HEK293 (cell line): ENCODE results near the gene ARL3.

Source experiments
- AEBP2 ChIP-seq: fragments of 450-650 bp; formaldehyde crosslinking; IDR thresholded peaks from 2 replicates; pipeline ENCODE4 v1.5.1; 2016; ENCODE audit warnings: missing biosample characterization, missing genetic modification characterization, borderline replicate concordance
- BCL11A ChIP-seq: fragments of 450-650 bp; formaldehyde crosslinking; IDR thresholded peaks from 2 replicates; pipeline ENCODE4 v1.5.1; 2016; ENCODE audit warnings: low read depth, missing biosample characterization, missing genetic modification characterization
- GLI2 ChIP-seq: fragments of 450-650 bp; formaldehyde crosslinking; IDR thresholded peaks from 2 replicates; pipeline ENCODE4; 2017; ENCODE audit warnings: missing biosample characterization, missing genetic modification characterization, low read depth, borderline replicate concordance
- GLIS1 ChIP-seq: fragments of 450-650 bp; formaldehyde crosslinking; IDR thresholded peaks from 2 replicates; pipeline ENCODE4 v1.5.1; 2016; ENCODE audit warnings: missing biosample characterization, missing genetic modification characterization
- GLIS2 ChIP-seq: fragments of 450-650 bp; formaldehyde crosslinking; IDR thresholded peaks from 2 replicates; pipeline ENCODE4 v1.5.1; 2016; ENCODE audit warnings: missing biosample characterization, missing genetic modification characterization
- YY1 ChIP-seq: fragments of 450-650 bp; formaldehyde crosslinking; IDR thresholded peaks from 2 replicates; pipeline ENCODE4 v1.5.1; 2018; ENCODE audit warnings: missing biosample characterization, missing genetic modification characterization
- ZBTB20 ChIP-seq: fragments of 450-650 bp; formaldehyde crosslinking; IDR thresholded peaks from 2 replicates; pipeline ENCODE4 v1.5.1; 2016; ENCODE audit warnings: missing biosample characterization, missing genetic modification characterization
- ZBTB6 ChIP-seq: fragments of 450-650 bp; formaldehyde crosslinking; IDR thresholded peaks from 2 replicates; pipeline ENCODE4 v1.5.1; 2017; ENCODE audit warnings: missing biosample characterization, missing genetic modification characterization
- ZBTB8A ChIP-seq: fragments of 450-650 bp; formaldehyde crosslinking; IDR thresholded peaks from 2 replicates; pipeline ENCODE4 v1.5.1; 2016; ENCODE audit warnings: missing biosample characterization, missing genetic modification characterization
- ZFP69B ChIP-seq: fragments of 450-650 bp; formaldehyde crosslinking; IDR thresholded peaks from 2 replicates; pipeline ENCODE4 v1.5.1; 2016; ENCODE audit warnings: missing biosample characterization, missing genetic modification characterization
- ZNF223 ChIP-seq: fragments of 450-650 bp; formaldehyde crosslinking; IDR thresholded peaks from 2 replicates; pipeline ENCODE4 v1.5.1; 2016; ENCODE audit warnings: missing biosample characterization, missing genetic modification characterization
- ZNF391 ChIP-seq: fragments of 450-650 bp; formaldehyde crosslinking; IDR thresholded peaks from 2 replicates; pipeline ENCODE4 v1.5.1; 2016; ENCODE audit warnings: low read depth, missing biosample characterization, missing genetic modification characterization, borderline replicate concordance
- ZNF423 ChIP-seq: fragments of 450-650 bp; formaldehyde crosslinking; IDR thresholded peaks from 2 replicates; pipeline ENCODE4 v1.5.1; 2016; ENCODE audit warnings: missing biosample characterization, missing genetic modification characterization
- ZNF426 ChIP-seq: fragments of 450-650 bp; formaldehyde crosslinking; IDR thresholded peaks from 2 replicates; pipeline ENCODE4 v1.5.1; 2017; ENCODE audit warnings: missing biosample characterization, missing genetic modification characterization, mild to moderate bottlenecking, inconsistent platforms, moderate library complexity
- ZNF514 ChIP-seq: fragments of 450-650 bp; formaldehyde crosslinking; IDR thresholded peaks from 2 replicates; pipeline ENCODE4 v1.5.1; 2016; ENCODE audit warnings: missing biosample characterization, missing genetic modification characterization
- ZNF548 ChIP-seq: fragments of 450-650 bp; formaldehyde crosslinking; IDR thresholded peaks from 2 replicates; pipeline ENCODE4 v1.5.1; 2016; ENCODE audit warnings: missing biosample characterization, missing genetic modification characterization
- ZNF558 ChIP-seq: fragments of 450-650 bp; formaldehyde crosslinking; IDR thresholded peaks from 2 replicates; pipeline ENCODE4 v1.5.1; 2016; ENCODE audit warnings: missing biosample characterization, missing genetic modification characterization
- ZNF560 ChIP-seq: fragments of 450-650 bp; formaldehyde crosslinking; IDR thresholded peaks from 2 replicates; pipeline ENCODE4 v1.5.1; 2017; ENCODE audit warnings: missing biosample characterization, missing genetic modification characterization, borderline replicate concordance
- ZNF585B ChIP-seq: fragments of 450-650 bp; formaldehyde crosslinking; IDR thresholded peaks from 2 replicates; pipeline ENCODE4 v1.5.1; 2016; ENCODE audit warnings: missing biosample characterization, missing genetic modification characterization
- ZNF645 ChIP-seq: fragments of 450-650 bp; formaldehyde crosslinking; IDR thresholded peaks from 2 replicates; pipeline ENCODE4; 2016; ENCODE audit warnings: missing biosample characterization, missing genetic modification characterization
- ZNF658 ChIP-seq: fragments of 450-650 bp; formaldehyde crosslinking; IDR thresholded peaks from 2 replicates; pipeline ENCODE4; 2016; ENCODE audit warnings: missing biosample characterization, missing genetic modification characterization
- ZNF664 ChIP-seq: fragments of 450-650 bp; formaldehyde crosslinking; IDR thresholded peaks from 2 replicates; pipeline ENCODE4 v1.5.1; 2016; ENCODE audit warnings: missing biosample characterization, missing genetic modification characterization
- ZNF670 ChIP-seq: fragments of 450-650 bp; formaldehyde crosslinking; IDR thresholded peaks from 2 replicates; pipeline ENCODE4 v1.5.1; 2016; ENCODE audit warnings: missing biosample characterization, missing genetic modification characterization, low read depth
- ZNF76 ChIP-seq: fragments of 450-650 bp; formaldehyde crosslinking; IDR thresholded peaks from 2 replicates; pipeline ENCODE4; 2016; ENCODE audit warnings: low read depth, missing biosample characterization, missing genetic modification characterization, borderline replicate concordance
- ZNF776 ChIP-seq: fragments of 450-650 bp; formaldehyde crosslinking; IDR thresholded peaks from 2 replicates; pipeline ENCODE4 v1.5.0; 2017; ENCODE audit warnings: missing biosample characterization, missing genetic modification characterization, borderline replicate concordance
- ZNF777 ChIP-seq: fragments of 450-650 bp; formaldehyde crosslinking; IDR thresholded peaks from 2 replicates; pipeline ENCODE4 v1.5.1; 2017; ENCODE audit warnings: missing biosample characterization, missing genetic modification characterization, borderline replicate concordance
- ZNF792 ChIP-seq: fragments of 450-650 bp; formaldehyde crosslinking; IDR thresholded peaks from 2 replicates; pipeline ENCODE4 v1.5.1; 2016; ENCODE audit warnings: missing biosample characterization, missing genetic modification characterization
- ZNF837 ChIP-seq: fragments of 450-650 bp; formaldehyde crosslinking; IDR thresholded peaks from 2 replicates; pipeline ENCODE4 v1.5.1; 2016; ENCODE audit warnings: missing biosample characterization, missing genetic modification characterization
- ZNF843 ChIP-seq: fragments of 450-650 bp; formaldehyde crosslinking; IDR thresholded peaks from 2 replicates; pipeline ENCODE4 v1.5.1; 2016; ENCODE audit warnings: missing biosample characterization, missing genetic modification characterization
- TF ChIP-seq, protein P1 (sequence below): fragments of 450-650 bp; IDR thresholded peaks from 2 replicates; pipeline ENCODE4 v1.5.1; 2018; ENCODE audit warnings: missing biosample characterization, mild to moderate bottlenecking, missing genetic modification characterization
- TF ChIP-seq, protein P2 (sequence below): fragments of 450-650 bp; formaldehyde crosslinking; IDR thresholded peaks from 2 replicates; pipeline ENCODE4 v1.5.1; 2016; ENCODE audit warnings: missing biosample characterization, missing genetic modification characterization
- TF ChIP-seq, protein P3 (sequence below): fragments of 450-650 bp; formaldehyde crosslinking; IDR thresholded peaks from 2 replicates; pipeline ENCODE4 v1.5.1; 2017; ENCODE audit warnings: missing biosample characterization, missing genetic modification characterization

Gene ARL3

GRCh38 chr10:102743588-102744373 is 29.6 kb upstream of the ARL3 start, which contains the start of gene WBP1L (continued):
- no peak for TF ChIP-seq AEBP2 (tag by site-specific recombination)
- TF ChIP-seq, protein P1, sequence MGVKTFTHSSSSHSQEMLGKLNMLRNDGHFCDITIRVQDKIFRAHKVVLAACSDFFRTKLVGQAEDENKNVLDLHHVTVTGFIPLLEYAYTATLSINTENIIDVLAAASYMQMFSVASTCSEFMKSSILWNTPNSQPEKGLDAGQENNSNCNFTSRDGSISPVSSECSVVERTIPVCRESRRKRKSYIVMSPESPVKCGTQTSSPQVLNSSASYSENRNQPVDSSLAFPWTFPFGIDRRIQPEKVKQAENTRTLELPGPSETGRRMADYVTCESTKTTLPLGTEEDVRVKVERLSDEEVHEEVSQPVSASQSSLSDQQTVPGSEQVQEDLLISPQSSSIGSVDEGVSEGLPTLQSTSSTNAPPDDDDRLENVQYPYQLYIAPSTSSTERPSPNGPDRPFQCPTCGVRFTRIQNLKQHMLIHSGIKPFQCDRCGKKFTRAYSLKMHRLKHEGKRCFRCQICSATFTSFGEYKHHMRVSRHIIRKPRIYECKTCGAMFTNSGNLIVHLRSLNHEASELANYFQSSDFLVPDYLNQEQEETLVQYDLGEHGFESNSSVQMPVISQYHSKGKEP (tag by site-specific recombination), result no peak
- TF ChIP-seq BCL11A, result no peak
- no peak for TF ChIP-seq ZNF792 (tag by site-specific recombination)
- TF ChIP-seq GLIS1 (tag by site-specific recombination), result no peak
- peak; percentile 58 for TF ChIP-seq ZBTB20 (tag by site-specific recombination)
- no peak for TF ChIP-seq ZNF645 (tag by site-specific recombination)
- peak; percentile 92 for TF ChIP-seq YY1 (tag by site-specific recombination)
- TF ChIP-seq, protein P2, sequence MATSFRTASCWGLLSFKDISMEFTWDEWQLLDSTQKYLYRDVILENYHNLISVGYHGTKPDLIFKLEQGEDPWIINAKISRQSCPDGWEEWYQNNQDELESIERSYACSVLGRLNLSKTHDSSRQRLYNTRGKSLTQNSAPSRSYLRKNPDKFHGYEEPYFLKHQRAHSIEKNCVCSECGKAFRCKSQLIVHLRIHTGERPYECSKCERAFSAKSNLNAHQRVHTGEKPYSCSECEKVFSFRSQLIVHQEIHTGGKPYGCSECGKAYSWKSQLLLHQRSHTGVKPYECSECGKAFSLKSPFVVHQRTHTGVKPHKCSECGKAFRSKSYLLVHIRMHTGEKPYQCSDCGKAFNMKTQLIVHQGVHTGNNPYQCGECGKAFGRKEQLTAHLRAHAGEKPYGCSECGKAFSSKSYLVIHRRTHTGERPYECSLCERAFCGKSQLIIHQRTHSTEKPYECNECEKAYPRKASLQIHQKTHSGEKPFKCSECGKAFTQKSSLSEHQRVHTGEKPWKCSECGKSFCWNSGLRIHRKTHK (tag by site-specific recombination), result no peak
- TF ChIP-seq ZNF426 (tag by site-specific recombination), result no peak
- no peak for TF ChIP-seq ZBTB8A (tag by site-specific recombination)
- no peak for TF ChIP-seq ZNF776 (tag by site-specific recombination)
- TF ChIP-seq ZNF391 (tag by site-specific recombination), result no peak
- TF ChIP-seq ZNF548, result no peak
- TF ChIP-seq ZNF560 (tag by site-specific recombination), result no peak
- no peak for TF ChIP-seq ZNF223 (tag by site-specific recombination)
- no peak for TF ChIP-seq ZNF514 (tag by site-specific recombination)
- no peak; the same call in 1 of the 2 replicates for TF ChIP-seq ZNF423 (tag by site-specific recombination)
- TF ChIP-seq ZNF664 (tag by site-specific recombination), result no peak
- no peak for TF ChIP-seq ZNF837 (tag by site-specific recombination)
- TF ChIP-seq ZBTB6, result no peak; the same call in 1 of the 2 replicates
- TF ChIP-seq GLIS2 (tag by site-specific recombination), result peak; percentile 50
- TF ChIP-seq ZNF76 (tag by site-specific recombination), result peak; percentile 85
- TF ChIP-seq, protein P3, sequence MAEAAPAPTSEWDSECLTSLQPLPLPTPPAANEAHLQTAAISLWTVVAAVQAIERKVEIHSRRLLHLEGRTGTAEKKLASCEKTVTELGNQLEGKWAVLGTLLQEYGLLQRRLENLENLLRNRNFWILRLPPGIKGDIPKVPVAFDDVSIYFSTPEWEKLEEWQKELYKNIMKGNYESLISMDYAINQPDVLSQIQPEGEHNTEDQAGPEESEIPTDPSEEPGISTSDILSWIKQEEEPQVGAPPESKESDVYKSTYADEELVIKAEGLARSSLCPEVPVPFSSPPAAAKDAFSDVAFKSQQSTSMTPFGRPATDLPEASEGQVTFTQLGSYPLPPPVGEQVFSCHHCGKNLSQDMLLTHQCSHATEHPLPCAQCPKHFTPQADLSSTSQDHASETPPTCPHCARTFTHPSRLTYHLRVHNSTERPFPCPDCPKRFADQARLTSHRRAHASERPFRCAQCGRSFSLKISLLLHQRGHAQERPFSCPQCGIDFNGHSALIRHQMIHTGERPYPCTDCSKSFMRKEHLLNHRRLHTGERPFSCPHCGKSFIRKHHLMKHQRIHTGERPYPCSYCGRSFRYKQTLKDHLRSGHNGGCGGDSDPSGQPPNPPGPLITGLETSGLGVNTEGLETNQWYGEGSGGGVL (tag by site-specific recombination), result peak; percentile 97
- no peak for TF ChIP-seq GLI2
- no peak for TF ChIP-seq ZNF670 (tag by site-specific recombination)
- TF ChIP-seq ZNF843 (tag by site-specific recombination), result peak; percentile 60
- no peak for TF ChIP-seq ZNF585B (tag by site-specific recombination)
- no peak for TF ChIP-seq ZFP69B (tag by site-specific recombination)
- no peak for TF ChIP-seq ZNF658 (tag by site-specific recombination)
- no peak for TF ChIP-seq ZNF777
- TF ChIP-seq ZNF558 (tag by site-specific recombination), result no peak
